ENCODE measurements around the gene BRSK2.

The BRSK2 gene

DNA sequence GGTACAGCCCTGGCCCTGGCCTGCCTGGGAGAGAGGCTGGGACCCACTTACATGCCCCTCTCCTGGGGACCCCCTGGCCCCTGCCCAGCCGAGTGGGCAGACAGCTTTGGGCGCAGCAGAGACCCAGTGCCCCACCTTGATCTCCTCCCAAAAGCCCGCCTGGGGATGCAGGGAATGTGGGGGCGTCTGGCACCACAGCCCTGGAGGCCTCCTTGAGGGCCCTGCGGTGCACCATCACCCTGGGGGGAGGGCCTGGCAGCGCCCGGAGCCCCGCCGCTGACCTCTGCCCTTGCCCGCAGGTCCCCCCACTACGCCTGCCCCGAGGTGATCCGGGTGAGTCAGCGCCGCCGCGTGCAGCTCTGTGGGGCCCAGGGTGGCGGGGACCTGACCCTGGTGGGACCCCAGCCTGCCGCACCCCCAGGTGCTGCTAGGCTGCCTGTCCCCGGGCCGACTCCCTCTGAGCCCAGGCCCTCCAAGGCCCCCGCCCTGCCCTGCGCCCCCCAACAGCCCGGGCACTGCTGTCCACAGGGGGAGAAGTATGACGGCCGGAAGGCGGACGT, 53.2 kb downstream of the BRSK2 start:
- H3K4me1 ChIP-seq (ENCODE audit: control insufficient read depth, insufficient read depth, low read length): no peaks in the 10 kb centered on the region
- TF ChIP-seq, protein P1, sequence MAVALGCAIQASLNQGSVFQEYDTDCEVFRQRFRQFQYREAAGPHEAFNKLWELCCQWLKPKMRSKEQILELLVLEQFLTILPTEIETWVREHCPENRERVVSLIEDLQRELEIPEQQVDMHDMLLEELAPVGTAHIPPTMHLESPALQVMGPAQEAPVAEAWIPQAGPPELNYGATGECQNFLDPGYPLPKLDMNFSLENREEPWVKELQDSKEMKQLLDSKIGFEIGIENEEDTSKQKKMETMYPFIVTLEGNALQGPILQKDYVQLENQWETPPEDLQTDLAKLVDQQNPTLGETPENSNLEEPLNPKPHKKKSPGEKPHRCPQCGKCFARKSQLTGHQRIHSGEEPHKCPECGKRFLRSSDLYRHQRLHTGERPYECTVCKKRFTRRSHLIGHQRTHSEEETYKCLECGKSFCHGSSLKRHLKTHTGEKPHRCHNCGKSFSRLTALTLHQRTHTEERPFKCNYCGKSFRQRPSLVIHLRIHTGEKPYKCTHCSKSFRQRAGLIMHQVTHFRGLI (tag by site-specific recombination; IDR thresholded peaks at IDR 0.05): no peak
- TF ChIP-seq, protein P2, sequence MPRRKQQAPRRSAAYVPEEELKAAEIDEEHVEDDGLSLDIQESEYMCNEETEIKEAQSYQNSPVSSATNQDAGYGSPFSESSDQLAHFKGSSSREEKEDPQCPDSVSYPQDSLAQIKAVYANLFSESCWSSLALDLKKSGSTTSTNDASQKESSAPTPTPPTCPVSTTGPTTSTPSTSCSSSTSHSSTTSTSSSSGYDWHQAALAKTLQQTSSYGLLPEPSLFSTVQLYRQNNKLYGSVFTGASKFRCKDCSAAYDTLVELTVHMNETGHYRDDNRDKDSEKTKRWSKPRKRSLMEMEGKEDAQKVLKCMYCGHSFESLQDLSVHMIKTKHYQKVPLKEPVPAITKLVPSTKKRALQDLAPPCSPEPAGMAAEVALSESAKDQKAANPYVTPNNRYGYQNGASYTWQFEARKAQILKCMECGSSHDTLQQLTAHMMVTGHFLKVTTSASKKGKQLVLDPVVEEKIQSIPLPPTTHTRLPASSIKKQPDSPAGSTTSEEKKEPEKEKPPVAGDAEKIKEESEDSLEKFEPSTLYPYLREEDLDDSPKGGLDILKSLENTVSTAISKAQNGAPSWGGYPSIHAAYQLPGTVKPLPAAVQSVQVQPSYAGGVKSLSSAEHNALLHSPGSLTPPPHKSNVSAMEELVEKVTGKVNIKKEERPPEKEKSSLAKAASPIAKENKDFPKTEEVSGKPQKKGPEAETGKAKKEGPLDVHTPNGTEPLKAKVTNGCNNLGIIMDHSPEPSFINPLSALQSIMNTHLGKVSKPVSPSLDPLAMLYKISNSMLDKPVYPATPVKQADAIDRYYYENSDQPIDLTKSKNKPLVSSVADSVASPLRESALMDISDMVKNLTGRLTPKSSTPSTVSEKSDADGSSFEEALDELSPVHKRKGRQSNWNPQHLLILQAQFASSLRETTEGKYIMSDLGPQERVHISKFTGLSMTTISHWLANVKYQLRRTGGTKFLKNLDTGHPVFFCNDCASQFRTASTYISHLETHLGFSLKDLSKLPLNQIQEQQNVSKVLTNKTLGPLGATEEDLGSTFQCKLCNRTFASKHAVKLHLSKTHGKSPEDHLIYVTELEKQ (tag by site-specific recombination; IDR thresholded peaks at IDR 0.05; ENCODE audit: borderline replicate concordance): no peak
- TF ChIP-seq, protein P3, sequence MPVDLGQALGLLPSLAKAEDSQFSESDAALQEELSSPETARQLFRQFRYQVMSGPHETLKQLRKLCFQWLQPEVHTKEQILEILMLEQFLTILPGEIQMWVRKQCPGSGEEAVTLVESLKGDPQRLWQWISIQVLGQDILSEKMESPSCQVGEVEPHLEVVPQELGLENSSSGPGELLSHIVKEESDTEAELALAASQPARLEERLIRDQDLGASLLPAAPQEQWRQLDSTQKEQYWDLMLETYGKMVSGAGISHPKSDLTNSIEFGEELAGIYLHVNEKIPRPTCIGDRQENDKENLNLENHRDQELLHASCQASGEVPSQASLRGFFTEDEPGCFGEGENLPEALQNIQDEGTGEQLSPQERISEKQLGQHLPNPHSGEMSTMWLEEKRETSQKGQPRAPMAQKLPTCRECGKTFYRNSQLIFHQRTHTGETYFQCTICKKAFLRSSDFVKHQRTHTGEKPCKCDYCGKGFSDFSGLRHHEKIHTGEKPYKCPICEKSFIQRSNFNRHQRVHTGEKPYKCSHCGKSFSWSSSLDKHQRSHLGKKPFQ (tag by site-specific recombination; IDR thresholded peaks at IDR 0.05): no peak
- no peak for TF ChIP-seq ZXDB (tag by site-specific recombination; IDR thresholded peaks at IDR 0.05)
- no peak for TF ChIP-seq ZNF404 (tag by site-specific recombination; IDR thresholded peaks at IDR 0.05)
- no peak for TF ChIP-seq ZNF214 (tag by site-specific recombination; IDR thresholded peaks at IDR 0.05; ENCODE audit: borderline replicate concordance)
- TF ChIP-seq ZNF664 (tag by site-specific recombination; IDR thresholded peaks at IDR 0.05): no peak
- TF ChIP-seq, protein P4, sequence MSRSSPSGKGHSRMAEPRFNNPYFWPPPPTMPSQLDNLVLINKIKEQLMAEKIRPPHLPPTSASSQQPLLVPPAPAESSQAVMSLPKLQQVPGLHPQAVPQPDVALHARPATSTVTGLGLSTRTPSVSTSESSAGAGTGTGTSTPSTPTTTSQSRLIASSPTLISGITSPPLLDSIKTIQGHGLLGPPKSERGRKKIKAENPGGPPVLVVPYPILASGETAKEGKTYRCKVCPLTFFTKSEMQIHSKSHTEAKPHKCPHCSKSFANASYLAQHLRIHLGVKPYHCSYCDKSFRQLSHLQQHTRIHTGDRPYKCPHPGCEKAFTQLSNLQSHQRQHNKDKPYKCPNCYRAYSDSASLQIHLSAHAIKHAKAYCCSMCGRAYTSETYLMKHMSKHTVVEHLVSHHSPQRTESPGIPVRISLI (tag by site-specific recombination; IDR thresholded peaks at IDR 0.05): no peak
- no peak for TF ChIP-seq ZNF747 (tag by site-specific recombination; IDR thresholded peaks at IDR 0.05)
- TF ChIP-seq WT1 (tag by site-specific recombination; IDR thresholded peaks at IDR 0.05): no peak
- no peak for TF ChIP-seq GLIS2 (tag by site-specific recombination; IDR thresholded peaks at IDR 0.05)
- TF ChIP-seq KLF9 (tag by site-specific recombination; IDR thresholded peaks at IDR 0.05; ENCODE audit: low read depth): no peak
- TF ChIP-seq, protein P5, sequence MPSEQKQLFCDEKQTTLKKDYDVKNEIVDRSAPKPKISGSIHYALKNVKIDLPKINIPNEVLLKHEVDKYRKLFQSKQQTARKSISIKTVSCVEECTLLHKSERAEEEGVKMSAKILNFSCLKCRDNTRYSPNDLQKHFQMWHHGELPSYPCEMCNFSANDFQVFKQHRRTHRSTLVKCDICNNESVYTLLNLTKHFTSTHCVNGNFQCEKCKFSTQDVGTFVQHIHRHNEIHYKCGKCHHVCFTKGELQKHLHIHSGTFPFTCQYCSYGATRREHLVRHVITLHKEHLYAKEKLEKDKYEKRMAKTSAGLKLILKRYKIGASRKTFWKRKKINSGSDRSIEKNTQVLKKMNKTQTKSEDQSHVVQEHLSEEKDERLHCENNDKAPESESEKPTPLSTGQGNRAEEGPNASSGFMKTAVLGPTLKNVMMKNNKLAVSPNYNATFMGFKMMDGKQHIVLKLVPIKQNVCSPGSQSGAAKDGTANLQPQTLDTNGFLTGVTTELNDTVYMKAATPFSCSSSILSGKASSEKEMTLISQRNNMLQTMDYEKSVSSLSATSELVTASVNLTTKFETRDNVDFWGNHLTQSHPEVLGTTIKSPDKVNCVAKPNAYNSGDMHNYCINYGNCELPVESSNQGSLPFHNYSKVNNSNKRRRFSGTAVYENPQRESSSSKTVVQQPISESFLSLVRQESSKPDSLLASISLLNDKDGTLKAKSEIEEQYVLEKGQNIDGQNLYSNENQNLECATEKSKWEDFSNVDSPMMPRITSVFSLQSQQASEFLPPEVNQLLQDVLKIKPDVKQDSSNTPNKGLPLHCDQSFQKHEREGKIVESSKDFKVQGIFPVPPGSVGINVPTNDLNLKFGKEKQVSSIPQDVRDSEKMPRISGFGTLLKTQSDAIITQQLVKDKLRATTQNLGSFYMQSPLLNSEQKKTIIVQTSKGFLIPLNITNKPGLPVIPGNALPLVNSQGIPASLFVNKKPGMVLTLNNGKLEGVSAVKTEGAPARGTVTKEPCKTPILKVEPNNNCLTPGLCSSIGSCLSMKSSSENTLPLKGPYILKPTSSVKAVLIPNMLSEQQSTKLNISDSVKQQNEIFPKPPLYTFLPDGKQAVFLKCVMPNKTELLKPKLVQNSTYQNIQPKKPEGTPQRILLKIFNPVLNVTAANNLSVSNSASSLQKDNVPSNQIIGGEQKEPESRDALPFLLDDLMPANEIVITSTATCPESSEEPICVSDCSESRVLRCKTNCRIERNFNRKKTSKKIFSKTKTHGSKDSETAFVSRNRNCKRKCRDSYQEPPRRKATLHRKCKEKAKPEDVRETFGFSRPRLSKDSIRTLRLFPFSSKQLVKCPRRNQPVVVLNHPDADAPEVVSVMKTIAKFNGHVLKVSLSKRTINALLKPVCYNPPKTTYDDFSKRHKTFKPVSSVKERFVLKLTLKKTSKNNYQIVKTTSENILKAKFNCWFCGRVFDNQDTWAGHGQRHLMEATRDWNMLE (tag by site-specific recombination; conservative IDR thresholded peaks at IDR 0.05; ENCODE audit: low read depth): no peak
- no peak for TF ChIP-seq ZNF76 (tag by site-specific recombination; IDR thresholded peaks at IDR 0.05; ENCODE audit: borderline replicate concordance, low read depth)
- POLR2A ChIA-PET: no interaction called here
- no peak overlapping the region for H3K27ac ChIP-seq (ENCODE audit: extremely low read depth, low read depth, low read length)
- no peak overlapping the region for H3K4me3 ChIP-seq (ENCODE audit: low read depth, low read length)
- no peaks in the 10 kb centered on the region for H3K9me3 ChIP-seq (ENCODE audit: control insufficient read depth, insufficient read depth, low read depth, low read length)
- CTCF ChIA-PET: no interaction called here
- H3K36me3 ChIP-seq (ENCODE audit: control insufficient read depth in 2 of 2, insufficient read depth in 1 of 2, low read length in 2 of 2): peaks cover 0 to 58% of the 10 kb centered on the region in 2 experiments; a peak in 1 of 3 replicates

Measured in HEK293 (cell line).